Activated CD8-positive, alpha-beta T cell treated with anti-CD3 and anti-CD28 coated beads, Interleukin-2, amount 10 ng/mL, durations not matched to agents 7 days and 5 days (primary cell): Measurements from ENCODE around the gene SIAH3. TPM values are rescaled to one million over a fixed set of nuclear protein-coding genes. Genes with fewer than 3 reads are reported as not detected.
A peak's percentile ranks its signal among the peaks of the same experiment; 100 is the strongest.

Experiments
- ATAC-seq: fragments of 150-1000 bp; cut with Tn5 transposase; one replicate; pipeline ENCODE4 v1.10.0; 2021; ENCODE audit warnings: moderate library complexity
- CTCF ChIA-PET: fragments of 350-600 bp; sonication (Branson Sonifier 250); formaldehyde crosslinking; loops from one replicate; lab custom pipeline; 2021; ENCODE audit warnings: antibody characterized with exemption; lab: Charles Lee
- POLR2A ChIA-PET: fragments of 350-600 bp; sonication (Branson Sonifier 250); formaldehyde crosslinking; loops from one replicate; lab custom pipeline; 2021; ENCODE audit warnings: antibody characterized with exemption; lab: Charles Lee
- DNase-seq: peaks from one replicate; pipeline ENCODE4 v3.0.0-alpha.2; 2020
- H3K27ac Mint-ChIP-seq: one replicate; pipeline ENCODE4 v1.8.0; 2021; ENCODE audit warnings: mild to moderate bottlenecking, mixed read lengths
- H3K27me3 Mint-ChIP-seq: one replicate; pipeline ENCODE4 v1.8.0; 2021; ENCODE audit warnings: low read depth, mixed read lengths
- H3K36me3 Mint-ChIP-seq: one replicate; pipeline ENCODE4 v1.8.0; 2021; ENCODE audit warnings: low read depth, mixed read lengths
- H3K4me1 Mint-ChIP-seq: one replicate; pipeline ENCODE4 v1.8.0; 2021; ENCODE audit warnings: low read depth, mixed read lengths
- H3K4me3 Mint-ChIP-seq: one replicate; pipeline ENCODE4 v1.8.0; 2021; ENCODE audit warnings: mild to moderate bottlenecking, mixed read lengths
- H3K9me3 Mint-ChIP-seq: one replicate; pipeline ENCODE4 v1.8.0; 2022; ENCODE audit warnings: mixed read lengths; ENCODE audit not compliant: insufficient read depth
- total RNA-seq, 2 experiments: library from RNA; stranded (reverse); gene quantifications; one replicate each; pipeline ENCODE4 v1.2.3, GENCODE V29; 2021

SIAH3 gene
- total RNA-seq, 2 experiments from 2014 or later, result not detected

GRCh38 chr13:45859705-45860104, 8.2 kb upstream of the SIAH3 start:
- CTCF ChIA-PET, result no interaction called here
- no peak for DNase-seq
- Mint-ChIP-seq H3K27ac (no peak overlapping the region), H3K27me3 (peaks cover 20% of the 10 kb centered on the region), H3K9me3 (peaks cover 4% of the 10 kb centered on the region), H3K36me3 (no peaks in the 10 kb centered on the region), H3K4me1 (no peaks in the 10 kb centered on the region), H3K4me3 (no peak overlapping the region)
- ATAC-seq, result no peak
- POLR2A ChIA-PET, result no interaction called here

GRCh38 chr13:45852494-45852893, 941 bp upstream of the SIAH3 start:
- ChIA-PET CTCF (no interaction called here), POLR2A (no interaction called here)
- peaks cover 46% of the 10 kb centered on the region for H3K27me3 Mint-ChIP-seq
- H3K4me1 Mint-ChIP-seq, result peaks cover 36% of the 10 kb centered on the region
- H3K9me3 Mint-ChIP-seq, result peaks cover 9% of the 10 kb centered on the region
- H3K27ac Mint-ChIP-seq, result no peak overlapping the region
- no peaks in the 10 kb centered on the region for H3K36me3 Mint-ChIP-seq
- H3K4me3 Mint-ChIP-seq, result no peak overlapping the region
- ATAC-seq, result no peak
- DNase-seq, result no peak

- Mint-ChIP-seq H3K27ac (no peak overlapping the region), H3K9me3 (peaks cover 9% of the 10 kb centered on the region), H3K4me1 (peaks cover 41% of the 10 kb centered on the region), H3K27me3 (peaks cover 46% of the 10 kb centered on the region), H3K4me3 (no peak overlapping the region), H3K36me3 (no peaks in the 10 kb centered on the region)
- ATAC-seq (no peak), DNase-seq (no peak)
- POLR2A ChIA-PET, result no interaction called here
- CTCF ChIA-PET, result no interaction called here
Measured at GRCh38 chr13:45851956-45852355, 403 bp upstream of the SIAH3 start.

- no peak for DNase-seq
- H3K4me1 Mint-ChIP-seq, result peaks cover 46% of the 10 kb centered on the region
- POLR2A ChIA-PET, result no interaction called here
- peaks cover 44% of the 10 kb centered on the region for H3K27me3 Mint-ChIP-seq
- ATAC-seq, result no peak
- H3K27ac Mint-ChIP-seq, result no peak overlapping the region
- H3K36me3 Mint-ChIP-seq, result no peaks in the 10 kb centered on the region
- peaks cover 9% of the 10 kb centered on the region for H3K9me3 Mint-ChIP-seq
- H3K4me3 Mint-ChIP-seq, result peak overlapping the region; percentile 45
- CTCF ChIA-PET, result no interaction called here
Measured at GRCh38 chr13:45850027-45850613, 1.4 kb downstream of the SIAH3 start.

GRCh38 chr13:45849408-45849807, 2.1 kb downstream of the SIAH3 start:
- CTCF ChIA-PET, result no interaction called here
- POLR2A ChIA-PET, result no interaction called here
- ATAC-seq, result no peak
- H3K36me3 Mint-ChIP-seq, result no peaks in the 10 kb centered on the region
- no peak overlapping the region for H3K27ac Mint-ChIP-seq
- peaks cover 41% of the 10 kb centered on the region for H3K27me3 Mint-ChIP-seq
- peaks cover 46% of the 10 kb centered on the region for H3K4me1 Mint-ChIP-seq
- DNase-seq, result no peak
- peaks cover 2% of the 10 kb centered on the region for H3K9me3 Mint-ChIP-seq
- H3K4me3 Mint-ChIP-seq, result no peak overlapping the region

- DNase-seq, result peak; percentile 53
- peak; percentile 70 for ATAC-seq
- peak overlapping the region; percentile 35 for H3K4me3 Mint-ChIP-seq
- H3K9me3 Mint-ChIP-seq, result no peaks in the 10 kb centered on the region
- peak overlapping the region; percentile 14 for H3K27ac Mint-ChIP-seq
- peaks cover 46% of the 10 kb centered on the region for H3K4me1 Mint-ChIP-seq
- peaks cover 28% of the 10 kb centered on the region for H3K27me3 Mint-ChIP-seq
- CTCF ChIA-PET, result interaction anchor here (1.5 kb wide), 1 partner anchor 10 kb away, joined by 3 read pairs; no protein-coding TSS in a partner anchor
- POLR2A ChIA-PET, result interaction anchor here (0.6 kb wide), 1 partner anchor 270 kb away, joined by 3 read pairs; no protein-coding TSS in a partner anchor
- no peaks in the 10 kb centered on the region for H3K36me3 Mint-ChIP-seq
Measured at GRCh38 chr13:45847554-45848224, 3.9 kb downstream of the SIAH3 start.

GRCh38 chr13:45846681-45847080, 4.9 kb downstream of the SIAH3 start:
- no peak overlapping the region for H3K27ac Mint-ChIP-seq
- DNase-seq, result no peak
- ATAC-seq, result no peak
- no peaks in the 10 kb centered on the region for H3K36me3 Mint-ChIP-seq
- H3K4me1 Mint-ChIP-seq, result peaks cover 45% of the 10 kb centered on the region
- no peaks in the 10 kb centered on the region for H3K9me3 Mint-ChIP-seq
- POLR2A ChIA-PET, result no interaction called here
- no peak overlapping the region for H3K4me3 Mint-ChIP-seq
- H3K27me3 Mint-ChIP-seq, result peaks cover 18% of the 10 kb centered on the region
- CTCF ChIA-PET, result interaction anchor here (1.5 kb wide), 1 partner anchor 9 kb away, joined by 3 read pairs; no protein-coding TSS in a partner anchor

GRCh38 chr13:45838171-45838745, 13.3 kb downstream of the SIAH3 start:
- CTCF ChIA-PET, result interaction anchor here (1.1 to 1.6 kb wide), 2 partner anchors 8 to 10 kb away, joined by 3 to 5 read pairs; no protein-coding TSS in a partner anchor
- H3K9me3 Mint-ChIP-seq, result no peaks in the 10 kb centered on the region
- DNase-seq (no peak), ATAC-seq (no peak)
- no peaks in the 10 kb centered on the region for H3K27me3 Mint-ChIP-seq
- no peaks in the 10 kb centered on the region for H3K36me3 Mint-ChIP-seq
- no peaks in the 10 kb centered on the region for H3K4me1 Mint-ChIP-seq
- H3K4me3 Mint-ChIP-seq, result no peak overlapping the region
- POLR2A ChIA-PET, result no interaction called here
- no peak overlapping the region for H3K27ac Mint-ChIP-seq

GRCh38 chr13:45837111-45837510, 14.4 kb downstream of the SIAH3 start:
- ATAC-seq, result no peak
- H3K4me1 Mint-ChIP-seq, result no peaks in the 10 kb centered on the region
- no peaks in the 10 kb centered on the region for H3K36me3 Mint-ChIP-seq
- H3K27ac Mint-ChIP-seq, result no peak overlapping the region
- no peak for DNase-seq
- no peaks in the 10 kb centered on the region for H3K27me3 Mint-ChIP-seq
- H3K4me3 Mint-ChIP-seq, result no peak overlapping the region
- ChIA-PET POLR2A (no interaction called here), CTCF (interaction anchor here (1.1 to 1.6 kb wide), 2 partner anchors 9 to 10 kb away, joined by 3 to 5 read pairs; no protein-coding TSS in a partner anchor)
- H3K9me3 Mint-ChIP-seq, result no peaks in the 10 kb centered on the region

- ATAC-seq, result no peak
- no peak for DNase-seq
- ChIA-PET CTCF (no interaction called here), POLR2A (no interaction called here)
- Mint-ChIP-seq H3K36me3 (no peaks in the 10 kb centered on the region), H3K4me3 (no peak overlapping the region), H3K4me1 (no peaks in the 10 kb centered on the region), H3K27ac (no peak overlapping the region), H3K9me3 (no peaks in the 10 kb centered on the region), H3K27me3 (no peaks in the 10 kb centered on the region)
Measured at GRCh38 chr13:45834411-45834994, 17.1 kb downstream of the SIAH3 start.

- no peaks in the 10 kb centered on the region for H3K27me3 Mint-ChIP-seq
- no peaks in the 10 kb centered on the region for H3K36me3 Mint-ChIP-seq
- H3K4me3 Mint-ChIP-seq, result no peak overlapping the region
- ChIA-PET POLR2A (no interaction called here), CTCF (no interaction called here)
- DNase-seq (no peak), ATAC-seq (no peak)
- H3K27ac Mint-ChIP-seq, result no peak overlapping the region
- no peaks in the 10 kb centered on the region for H3K9me3 Mint-ChIP-seq
- no peaks in the 10 kb centered on the region for H3K4me1 Mint-ChIP-seq
Measured at GRCh38 chr13:45833663-45834375, 17.7 kb downstream of the SIAH3 start.
